ENCODE results near the gene MYO3A. TPM values are rescaled to one million over a fixed set of nuclear protein-coding genes. Genes with fewer than 3 reads are reported as not detected.

MYO3A gene
- total and polyA plus RNA-seq, 2 donors (not counting 1 experiment from before 2014, with no cell fraction given): not detected

DNA sequence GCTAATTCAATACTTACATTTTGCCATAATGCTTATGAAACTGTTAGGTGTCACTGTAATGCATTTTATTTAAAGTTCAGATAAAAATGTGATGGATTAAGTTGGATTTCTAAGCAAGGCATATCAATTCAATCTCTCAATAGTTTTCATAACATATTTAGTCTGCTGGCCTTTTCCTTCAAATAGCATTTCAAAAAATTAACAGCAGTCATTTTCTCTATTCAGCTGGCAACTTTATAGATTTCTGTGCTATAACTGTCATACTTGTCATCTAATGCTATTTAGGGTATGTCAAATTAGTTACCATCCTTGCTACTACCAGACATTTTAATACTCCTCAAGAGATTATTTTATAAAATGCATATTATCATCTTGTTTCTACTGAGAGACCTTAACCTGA is 286.9 kb downstream of the MYO3A start:
- H3K4me1 ChIP-seq (ENCODE audit: control insufficient read depth, extremely low read depth, insufficient read depth, low read length): no peaks in the 10 kb centered on the region
- no peaks in the 10 kb centered on the region for H3K79me2 ChIP-seq (ENCODE audit: control insufficient read depth, insufficient read depth, low read length)
- DNase-seq (ENCODE audit: low read depth in 2 of 2): no peak
- H3K9ac ChIP-seq (ENCODE audit: insufficient read depth, low read length): no peak overlapping the region
- H3K4me3 ChIP-seq (replicated peaks in 1 of 4; ENCODE audit: control extremely low read depth in 1 of 4, insufficient read depth in 1 of 4, low read depth in 3 of 4, low read length in 4 of 4): no peak overlapping the region
- H4K20me1 ChIP-seq (ENCODE audit: control insufficient read depth, extremely low read depth, insufficient read depth, low read length): no peaks in the 10 kb centered on the region
- H3K27ac ChIP-seq (ENCODE audit: insufficient read depth, low read length): no peak overlapping the region
- peaks cover 11% of the 10 kb centered on the region for H3K27me3 ChIP-seq (ENCODE audit: control insufficient read depth, insufficient read depth, low read length)
- TF ChIP-seq CTCF (conservative IDR thresholded peaks at IDR 0.05 in 1 of 2, IDR thresholded peaks at IDR 0.05 in 1 of 2; ENCODE audit: low read depth in 1 of 2, low read length in 2 of 2): no peak
- TF ChIP-seq EZH2 (IDR thresholded peaks at IDR 0.05; ENCODE audit: low read length, missing control alignments): no peak
- H3K4me2 ChIP-seq (ENCODE audit: extremely low read depth, insufficient read depth, low read length): no peak overlapping the region
- H3K36me3 ChIP-seq (ENCODE audit: control insufficient read depth, insufficient read depth, low read length): no peaks in the 10 kb centered on the region
- H3K9me3 ChIP-seq (ENCODE audit: control insufficient read depth, insufficient read depth, low read depth, low read length): no peaks in the 10 kb centered on the region
- no peak overlapping the region for H2AFZ ChIP-seq (ENCODE audit: low read length)

GRCh38 chr10:26221541-26221940 is 287.5 kb downstream of the MYO3A start:
- H3K4me1 ChIP-seq (ENCODE audit: control insufficient read depth, extremely low read depth, insufficient read depth, low read length): no peaks in the 10 kb centered on the region
- DNase-seq (ENCODE audit: low read depth in 2 of 2): no peak
- no peaks in the 10 kb centered on the region for H3K9me3 ChIP-seq (ENCODE audit: control insufficient read depth, insufficient read depth, low read depth, low read length)
- no peaks in the 10 kb centered on the region for H3K36me3 ChIP-seq (ENCODE audit: control insufficient read depth, insufficient read depth, low read length)
- H3K4me3 ChIP-seq (replicated peaks in 1 of 4; ENCODE audit: control extremely low read depth in 1 of 4, insufficient read depth in 1 of 4, low read depth in 3 of 4, low read length in 4 of 4): no peak overlapping the region
- H4K20me1 ChIP-seq (ENCODE audit: control insufficient read depth, extremely low read depth, insufficient read depth, low read length): no peaks in the 10 kb centered on the region
- H2AFZ ChIP-seq (ENCODE audit: low read length): no peak overlapping the region
- H3K79me2 ChIP-seq (ENCODE audit: control insufficient read depth, insufficient read depth, low read length): no peaks in the 10 kb centered on the region
- TF ChIP-seq CTCF (conservative IDR thresholded peaks at IDR 0.05 in 1 of 2, IDR thresholded peaks at IDR 0.05 in 1 of 2; ENCODE audit: low read depth in 1 of 2, low read length in 2 of 2): no peak
- peaks cover 8% of the 10 kb centered on the region for H3K27me3 ChIP-seq (ENCODE audit: control insufficient read depth, insufficient read depth, low read length)
- no peak overlapping the region for H3K9ac ChIP-seq (ENCODE audit: insufficient read depth, low read length)
- no peak overlapping the region for H3K4me2 ChIP-seq (ENCODE audit: extremely low read depth, insufficient read depth, low read length)
- no peak overlapping the region for H3K27ac ChIP-seq (ENCODE audit: insufficient read depth, low read length)

GRCh38 chr10:26222563-26222962 is 288.5 kb downstream of the MYO3A start:
- no peaks in the 10 kb centered on the region for H3K4me1 ChIP-seq (ENCODE audit: control insufficient read depth, extremely low read depth, insufficient read depth, low read length)
- no peaks in the 10 kb centered on the region for H3K79me2 ChIP-seq (ENCODE audit: control insufficient read depth, insufficient read depth, low read length)
- DNase-seq (ENCODE audit: low read depth in 2 of 2): no peak
- TF ChIP-seq EZH2 (IDR thresholded peaks at IDR 0.05; ENCODE audit: low read length, missing control alignments): no peak
- TF ChIP-seq CTCF (conservative IDR thresholded peaks at IDR 0.05 in 1 of 2, IDR thresholded peaks at IDR 0.05 in 1 of 2; ENCODE audit: low read depth in 1 of 2, low read length in 2 of 2): no peak
- H4K20me1 ChIP-seq (ENCODE audit: control insufficient read depth, extremely low read depth, insufficient read depth, low read length): no peaks in the 10 kb centered on the region
- H3K27me3 ChIP-seq (ENCODE audit: control insufficient read depth, insufficient read depth, low read length): peaks cover 3% of the 10 kb centered on the region
- no peak overlapping the region for H3K4me2 ChIP-seq (ENCODE audit: extremely low read depth, insufficient read depth, low read length)
- H3K36me3 ChIP-seq (ENCODE audit: control insufficient read depth, insufficient read depth, low read length): no peaks in the 10 kb centered on the region
- H2AFZ ChIP-seq (ENCODE audit: low read length): no peak overlapping the region
- H3K27ac ChIP-seq (ENCODE audit: insufficient read depth, low read length): no peak overlapping the region
- no peak overlapping the region for H3K9ac ChIP-seq (ENCODE audit: insufficient read depth, low read length)
- H3K4me3 ChIP-seq (replicated peaks in 1 of 4; ENCODE audit: control extremely low read depth in 1 of 4, insufficient read depth in 1 of 4, low read depth in 3 of 4, low read length in 4 of 4): no peak overlapping the region
- H3K9me3 ChIP-seq (ENCODE audit: control insufficient read depth, insufficient read depth, low read depth, low read length): no peaks in the 10 kb centered on the region

Data from fibroblast of lung (primary cell).